KOPT-K1 (cell line): ENCODE measurements around the gene GINS2.

Experiments
- H3K27ac ChIP-seq: fragments of 200-600 bp; sonication (generic); 2 replicates; pipeline ENCODE4 v1.5.1; 2016; ENCODE audit warnings: antibody characterized with exemption, mild to moderate bottlenecking, low read depth, low read length; ENCODE audit not compliant: poor library complexity, severe bottlenecking
- H3K36me3 ChIP-seq: fragments of 200-600 bp; sonication (generic); 2 replicates; pipeline ENCODE4 v1.5.1; 2017; ENCODE audit warnings: antibody characterized with exemption, mild to moderate bottlenecking, low read length, moderate library complexity; ENCODE audit not compliant: insufficient read depth
- H3K9me3 ChIP-seq: fragments of 200-600 bp; sonication (generic); 2 replicates; pipeline ENCODE4 v1.5.1; 2017; ENCODE audit warnings: antibody characterized with exemption, low read length, mild to moderate bottlenecking; ENCODE audit not compliant: insufficient read depth, poor library complexity, severe bottlenecking

GINS2 gene

DNA sequence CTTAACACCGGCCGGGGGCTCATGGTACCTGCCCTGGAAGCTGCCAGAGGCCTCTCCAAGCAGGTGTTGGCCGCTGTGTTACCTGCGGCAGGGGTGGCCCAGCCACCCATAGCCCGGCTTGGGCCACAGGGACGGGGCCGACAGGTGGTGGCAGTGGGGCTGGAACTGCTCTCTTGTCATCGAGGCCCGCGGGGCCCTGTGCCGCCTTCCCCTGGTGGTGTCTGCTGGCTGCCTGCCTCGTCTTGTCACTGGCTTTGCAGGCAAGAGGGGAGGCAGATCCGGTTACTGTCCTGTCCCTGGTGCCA lies 48.5 kb downstream of the GINS2 start:
- peaks cover 90% of the 10 kb centered on the region for H3K36me3 ChIP-seq
- no peak overlapping the region for H3K27ac ChIP-seq
- H3K9me3 ChIP-seq = no peaks in the 10 kb centered on the region

DNA sequence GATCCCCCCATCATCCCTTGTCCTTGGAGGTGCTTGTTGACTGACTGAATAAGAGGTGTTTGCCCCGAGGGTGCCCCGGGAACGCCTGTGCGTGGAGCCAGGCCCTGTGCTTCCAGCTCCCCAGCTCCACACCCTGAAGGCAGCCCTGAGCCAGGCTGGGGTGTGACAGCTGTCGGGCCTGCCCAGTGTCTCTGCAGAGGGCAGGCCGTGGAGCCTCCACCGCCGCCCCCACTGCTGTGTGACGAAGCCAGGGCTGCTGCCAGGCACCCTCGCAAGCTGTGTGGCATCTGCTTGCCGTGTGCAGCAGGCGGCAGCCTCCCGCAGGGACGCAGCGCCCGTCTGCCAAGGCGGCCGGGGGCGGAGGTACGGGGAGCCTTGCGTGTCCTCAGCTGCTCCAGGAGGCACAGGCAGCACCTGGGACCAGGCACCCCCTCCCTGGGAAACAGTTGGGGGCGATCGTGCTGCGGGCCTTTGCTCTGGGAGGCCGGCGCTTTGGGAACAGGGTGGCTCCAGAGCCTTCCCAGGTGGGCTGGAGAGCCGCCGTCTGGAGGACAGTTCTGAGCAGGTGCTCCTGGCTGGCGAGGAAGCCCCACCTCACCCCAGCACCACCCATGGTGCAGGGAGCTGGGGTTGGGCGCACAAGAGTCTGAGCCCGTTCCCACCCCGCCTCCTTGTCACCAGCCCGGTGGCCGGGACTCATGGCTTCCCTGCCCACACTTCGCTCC lies 49.1 kb downstream of the GINS2 start:
- H3K36me3 ChIP-seq = peaks cover 94% of the 10 kb centered on the region
- no peaks in the 10 kb centered on the region for H3K9me3 ChIP-seq
- H3K27ac ChIP-seq = no peak overlapping the region

DNA sequence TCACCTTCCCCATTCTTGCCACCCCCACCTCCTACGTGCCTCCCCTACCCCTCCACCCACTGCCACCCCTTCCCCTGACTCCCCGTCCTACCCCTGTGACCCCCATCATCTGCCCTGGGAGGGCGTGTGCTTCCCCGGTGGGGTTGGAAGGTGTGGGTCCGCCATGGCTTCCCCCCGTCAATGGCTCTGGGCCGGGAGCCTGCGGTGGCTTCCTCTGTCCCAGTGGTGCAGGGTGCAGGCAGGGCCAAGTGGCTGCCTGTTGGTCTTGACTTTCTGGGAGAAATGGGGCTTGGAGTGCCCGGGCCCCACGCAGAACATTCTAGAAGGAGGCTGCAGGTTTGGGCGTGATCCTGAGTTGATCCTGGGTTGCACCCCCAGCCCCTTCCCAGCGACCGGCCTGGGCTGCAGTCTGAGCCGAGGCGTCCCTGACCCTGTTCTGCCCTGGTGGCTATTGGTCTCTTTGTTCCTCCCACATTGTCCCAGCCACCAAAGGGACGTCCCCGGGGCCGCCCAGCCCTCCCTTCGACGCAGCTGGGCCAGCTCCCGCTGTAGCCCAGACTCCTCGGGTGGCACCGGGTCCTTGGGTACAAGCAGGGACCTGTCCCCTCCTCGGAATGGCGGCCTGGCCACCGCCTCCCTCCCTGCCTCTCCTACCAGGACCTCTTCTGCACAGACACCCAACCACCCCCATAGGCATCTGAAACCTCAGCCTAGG lies 49.9 kb downstream of the GINS2 start:
- no peaks in the 10 kb centered on the region for H3K9me3 ChIP-seq
- H3K27ac ChIP-seq = no peak overlapping the region
- peaks cover 94% of the 10 kb centered on the region for H3K36me3 ChIP-seq

DNA sequence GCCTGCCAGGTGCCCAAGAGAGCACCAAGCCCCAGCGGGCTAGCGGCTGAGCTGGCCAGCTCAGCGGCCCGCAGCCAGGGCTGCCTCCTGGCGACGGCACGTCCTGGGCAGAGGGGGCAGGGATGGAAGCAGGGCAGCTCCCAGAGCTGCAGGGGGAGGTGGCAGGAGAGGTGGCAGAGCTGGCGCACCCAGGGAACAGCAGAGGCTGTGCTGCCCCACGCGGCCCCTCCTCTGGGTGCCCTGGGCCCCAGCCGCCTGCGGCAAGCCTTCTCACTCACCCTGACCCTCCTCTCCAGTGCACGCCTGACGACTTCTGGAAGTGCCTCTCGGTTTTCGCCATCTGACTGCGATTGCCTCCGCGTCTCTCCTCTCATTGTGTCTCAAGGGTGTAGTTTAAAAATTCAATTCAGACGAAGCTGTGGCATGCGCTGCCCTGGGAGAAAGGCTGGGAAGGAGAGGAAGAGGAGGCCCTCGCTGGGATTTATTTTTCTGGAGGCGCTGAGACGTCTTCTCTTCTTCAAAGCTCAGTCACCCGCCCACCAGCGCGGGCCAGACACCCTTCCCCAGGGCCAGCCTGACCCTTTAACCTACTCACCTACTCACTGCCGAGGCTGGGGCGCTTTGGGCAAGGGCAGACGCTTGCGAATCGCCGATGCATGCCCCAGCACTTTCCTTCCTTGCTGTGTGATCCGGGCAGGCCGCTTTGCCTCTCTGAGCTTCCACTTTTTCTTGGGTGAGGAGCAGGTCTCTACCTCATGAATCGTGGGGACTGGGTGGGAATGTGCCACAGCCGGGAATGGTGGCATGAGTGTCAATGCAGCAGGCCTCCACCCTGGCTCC lies 50.7 kb downstream of the GINS2 start:
- Histone ChIP-seq H3K36me3 (peaks cover 92% of the 10 kb centered on the region), H3K27ac (no peak overlapping the region)

DNA sequence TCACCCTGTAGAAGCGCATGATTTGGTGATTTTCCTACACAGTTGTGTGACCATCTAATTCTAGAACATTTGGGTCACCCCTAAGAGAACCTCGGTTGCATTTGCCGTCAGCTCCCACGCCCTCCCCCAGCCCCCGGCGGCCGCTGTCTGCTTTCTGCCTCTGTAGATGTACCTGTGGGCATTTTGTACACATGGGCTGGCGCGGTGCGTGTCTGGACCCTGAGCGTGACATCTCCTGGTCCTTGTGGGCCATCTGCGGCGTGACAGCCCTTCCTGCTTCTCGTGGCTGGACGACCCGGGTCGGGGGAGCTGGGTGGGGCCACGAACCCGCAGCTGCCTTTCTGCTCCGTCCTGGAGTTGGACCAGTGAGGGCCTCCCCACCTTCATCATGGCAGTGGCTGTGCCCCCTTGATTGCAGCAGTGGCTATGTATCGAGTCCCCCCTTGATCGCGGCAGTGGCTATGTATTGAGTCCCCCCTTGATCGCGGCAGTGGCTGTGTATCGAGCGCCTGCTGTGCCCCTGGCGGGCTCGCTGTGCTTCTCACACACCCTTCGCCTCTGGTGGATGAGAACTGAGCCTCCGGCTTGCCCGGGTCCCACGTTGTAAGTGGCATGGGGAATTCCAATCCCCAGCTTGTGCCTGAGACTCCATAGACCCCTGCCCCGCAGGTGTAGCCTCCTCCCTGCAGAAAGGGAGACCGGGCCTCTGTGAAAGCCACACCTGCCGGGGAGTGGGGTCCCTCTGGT lies 51.5 kb downstream of the GINS2 start:
- no peaks in the 10 kb centered on the region for H3K9me3 ChIP-seq
- H3K27ac ChIP-seq = no peak overlapping the region
- peaks cover 84% of the 10 kb centered on the region for H3K36me3 ChIP-seq

More for the DNA sequence above, 50.7 kb downstream of the GINS2 start:
- H3K9me3 ChIP-seq = no peaks in the 10 kb centered on the region

DNA sequence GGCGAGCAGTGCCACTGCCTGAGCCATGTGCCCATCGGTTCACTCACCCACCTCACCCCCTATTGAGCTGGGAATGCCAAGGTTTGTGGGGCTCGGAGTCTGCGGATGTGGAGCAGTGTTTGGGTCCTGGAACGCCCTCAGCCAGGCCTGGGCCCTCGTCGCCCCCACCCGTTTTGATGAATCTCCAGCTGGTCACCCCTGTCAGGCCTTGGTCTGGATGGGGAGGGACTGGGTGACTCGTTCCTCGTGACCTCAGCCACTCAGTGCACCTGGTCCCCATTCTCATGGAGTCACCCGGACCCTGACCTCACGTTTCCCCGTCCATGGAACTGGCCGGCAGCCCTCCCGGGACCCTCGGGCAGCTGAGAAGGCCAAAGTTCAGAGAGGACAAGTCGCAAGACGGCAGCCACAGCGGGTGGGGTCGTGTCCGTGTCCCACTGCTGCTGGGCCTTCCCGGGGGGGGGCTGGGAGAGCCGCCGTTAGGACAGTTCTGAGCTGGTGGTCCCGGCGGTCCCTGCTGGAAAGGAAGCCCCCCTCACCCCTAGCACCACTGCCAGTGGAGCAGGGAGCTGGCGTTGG lies 52.4 kb downstream of the GINS2 start:
- H3K36me3 ChIP-seq = peaks cover 76% of the 10 kb centered on the region

DNA sequence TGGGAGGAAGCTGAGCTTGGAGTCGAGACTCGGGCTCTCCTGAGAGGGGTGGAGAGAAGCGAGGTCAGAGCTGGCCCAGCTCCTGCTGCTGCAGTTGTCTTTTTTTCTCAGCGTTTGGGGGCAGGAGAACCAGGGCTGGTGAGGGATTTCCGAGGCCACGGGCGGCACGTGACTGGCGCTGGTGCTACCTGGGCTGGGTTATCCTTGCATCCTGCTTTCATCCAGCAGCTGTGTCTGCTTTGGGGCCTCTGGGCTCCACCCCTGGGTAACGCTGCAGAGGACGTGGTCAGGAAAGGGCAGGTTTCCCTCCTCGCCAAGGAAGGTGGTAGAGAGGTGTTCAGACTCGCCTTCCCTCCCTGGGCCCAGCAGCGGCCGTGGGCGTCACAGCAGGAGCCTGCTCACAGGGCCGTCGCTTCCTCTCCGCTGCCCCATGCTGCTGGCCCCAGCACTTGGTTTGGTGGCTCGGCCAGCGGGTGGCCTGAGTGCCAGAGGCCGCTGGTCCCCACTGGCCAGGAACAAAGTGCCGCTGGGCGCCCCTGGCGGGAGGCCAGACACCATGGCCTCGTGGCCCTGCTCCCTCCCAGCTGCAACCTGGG lies 53.1 kb downstream of the GINS2 start:
- Histone ChIP-seq H3K27ac (no peak overlapping the region), H3K9me3 (no peaks in the 10 kb centered on the region), H3K36me3 (peaks cover 70% of the 10 kb centered on the region)

More for the DNA sequence above, 52.4 kb downstream of the GINS2 start:
- no peak overlapping the region for H3K27ac ChIP-seq
- H3K9me3 ChIP-seq = no peaks in the 10 kb centered on the region

DNA sequence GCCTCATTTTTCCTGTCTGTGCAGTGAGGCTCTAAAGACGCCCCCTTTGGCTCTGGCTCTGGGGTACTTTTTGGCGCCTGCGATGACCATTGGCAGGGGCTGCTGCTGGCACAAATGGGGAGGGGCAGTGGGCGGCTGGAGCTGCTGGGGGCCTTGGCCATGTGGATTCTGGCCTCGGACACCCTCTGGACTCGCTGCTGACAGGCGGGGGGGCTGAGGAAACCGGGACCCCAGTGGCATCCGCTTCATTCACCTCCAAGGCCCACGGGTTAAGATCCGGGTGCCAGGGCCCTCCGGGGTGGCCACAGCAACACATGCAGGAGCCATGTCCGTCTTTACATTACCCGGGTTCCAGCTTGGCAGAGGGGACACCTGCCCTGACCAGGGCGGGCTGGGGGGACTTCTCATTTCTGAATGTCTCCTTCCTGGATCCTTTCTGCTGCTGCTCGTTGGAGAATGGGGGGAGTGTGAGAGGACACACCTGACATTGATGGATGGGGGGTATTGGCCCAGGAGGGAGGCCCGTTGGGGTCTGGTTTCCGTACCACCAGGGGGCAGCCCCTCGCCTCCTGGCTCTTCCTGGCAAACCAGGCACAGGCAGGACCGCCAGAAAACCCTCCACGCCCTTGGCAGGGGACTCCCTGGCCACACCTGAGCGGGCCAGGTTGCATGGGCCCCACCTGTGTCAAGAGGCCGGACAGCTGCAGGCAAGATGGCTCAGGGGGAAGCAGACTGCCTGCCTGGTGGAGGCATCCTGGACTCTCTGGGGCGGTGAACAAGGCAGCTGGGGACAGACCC lies 53.8 kb downstream of the GINS2 start:
- H3K36me3 ChIP-seq = peaks cover 70% of the 10 kb centered on the region
- H3K9me3 ChIP-seq = peaks cover 2% of the 10 kb centered on the region
- H3K27ac ChIP-seq = no peak overlapping the region

DNA sequence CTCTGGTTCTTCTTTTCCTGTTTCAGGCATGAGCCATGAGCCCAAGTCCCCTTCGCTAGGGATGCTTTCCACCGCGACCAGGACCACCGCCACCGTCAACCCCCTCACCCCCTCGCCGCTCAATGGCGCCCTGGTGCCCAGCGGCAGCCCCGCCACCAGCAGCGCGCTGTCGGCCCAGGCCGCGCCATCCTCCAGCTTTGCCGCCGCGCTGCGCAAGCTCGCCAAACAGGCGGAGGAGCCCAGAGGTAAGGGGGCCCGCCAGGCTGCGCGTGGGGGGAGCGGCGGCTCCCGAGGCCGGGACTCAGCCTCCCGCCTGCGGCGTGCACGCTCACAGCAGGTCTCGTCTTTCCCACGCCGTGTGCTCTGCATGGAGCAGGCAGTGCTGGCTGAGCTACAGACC lies 54.9 kb downstream of the GINS2 start:
- H3K36me3 ChIP-seq = peaks cover 70% of the 10 kb centered on the region
- H3K27ac ChIP-seq = no peak overlapping the region
- H3K9me3 ChIP-seq = peaks cover 12% of the 10 kb centered on the region

DNA sequence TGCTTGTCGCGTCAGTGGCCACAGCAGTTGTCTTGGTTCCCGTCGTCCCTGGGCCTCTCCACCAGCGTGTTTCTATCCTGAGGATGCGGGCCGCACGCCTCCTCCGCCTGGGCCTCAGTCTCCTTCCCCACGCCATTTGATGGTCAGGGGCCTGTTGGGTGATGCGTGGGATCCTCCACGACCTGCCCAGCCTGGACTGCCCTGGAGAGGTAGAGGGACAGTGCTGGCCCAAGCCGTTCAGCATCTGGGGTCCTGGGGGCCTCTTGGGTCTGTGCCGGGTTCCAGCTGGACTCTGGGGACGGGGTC lies 55.4 kb downstream of the GINS2 start:
- Histone ChIP-seq H3K36me3 (peaks cover 72% of the 10 kb centered on the region), H3K9me3 (peaks cover 17% of the 10 kb centered on the region), H3K27ac (no peak overlapping the region)

DNA sequence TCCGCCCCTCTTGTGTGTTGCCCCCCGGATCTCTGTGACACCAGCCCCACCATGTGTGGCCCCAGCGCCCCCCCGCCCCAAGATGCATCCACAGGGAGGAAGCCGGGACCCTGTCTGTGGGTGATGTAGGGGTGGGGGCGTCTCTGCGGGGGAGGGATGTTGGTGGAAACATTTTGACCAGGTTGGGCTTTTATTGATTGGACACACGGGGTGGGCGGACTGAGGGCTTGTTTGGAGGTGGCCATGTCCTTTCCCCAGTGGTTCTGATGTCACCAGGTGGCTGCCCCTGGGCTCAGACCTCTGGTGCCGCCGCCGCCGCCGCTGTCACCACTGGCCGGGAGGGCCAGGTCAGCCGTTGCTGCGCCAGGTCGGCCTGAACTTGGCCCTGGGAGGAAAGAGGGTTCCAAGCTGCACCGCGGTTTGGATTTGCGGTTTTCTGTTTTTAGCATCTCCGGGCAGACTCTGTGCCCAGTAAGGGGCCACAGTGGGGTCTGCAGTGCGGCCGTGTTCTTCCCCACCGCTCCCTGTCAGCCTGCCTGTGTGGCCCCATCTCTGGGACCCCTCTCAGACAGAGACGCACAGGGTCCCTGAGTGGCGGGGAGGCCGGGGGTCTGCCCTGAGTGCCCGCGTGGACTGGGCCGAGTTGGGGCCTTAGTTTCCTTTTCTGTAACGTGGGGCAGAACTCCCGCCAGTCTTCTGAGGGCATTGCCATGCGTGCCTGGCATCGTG lies 55.9 kb downstream of the GINS2 start:
- Histone ChIP-seq H3K9me3 (peaks cover 22% of the 10 kb centered on the region), H3K36me3 (peaks cover 74% of the 10 kb centered on the region), H3K27ac (no peak overlapping the region)

DNA sequence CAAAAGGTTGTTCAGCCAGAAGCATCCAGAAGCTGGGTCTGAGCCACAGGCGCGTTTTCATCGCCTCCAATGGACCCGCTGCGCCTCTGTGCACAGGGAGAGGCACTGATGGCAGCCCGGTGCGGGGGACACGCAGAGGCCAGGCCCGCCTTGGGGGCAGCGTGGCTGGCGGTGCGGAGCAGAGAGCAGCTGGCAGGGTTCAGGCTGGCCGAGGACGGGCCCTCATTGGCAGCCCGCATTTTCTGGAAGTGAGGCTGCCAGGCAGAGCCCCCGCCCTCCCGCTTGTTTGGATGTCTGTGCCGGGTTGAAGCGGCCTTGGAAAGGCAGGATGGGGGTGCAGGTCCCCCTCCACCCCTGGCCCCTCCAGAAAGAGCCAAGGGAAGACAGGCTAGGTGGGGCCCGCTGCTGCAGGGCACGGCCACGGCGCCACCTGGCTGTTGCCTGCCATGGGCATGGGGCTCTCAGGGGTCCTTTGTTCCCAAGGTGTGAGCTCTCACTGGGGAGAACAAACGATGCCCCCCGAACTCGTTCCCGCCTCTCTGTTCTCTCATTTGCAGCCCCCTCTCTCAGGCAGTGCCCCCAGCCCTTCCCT lies 56.9 kb downstream of the GINS2 start:
- Histone ChIP-seq H3K9me3 (peaks cover 27% of the 10 kb centered on the region), H3K27ac (no peak overlapping the region), H3K36me3 (peaks cover 72% of the 10 kb centered on the region)

DNA sequence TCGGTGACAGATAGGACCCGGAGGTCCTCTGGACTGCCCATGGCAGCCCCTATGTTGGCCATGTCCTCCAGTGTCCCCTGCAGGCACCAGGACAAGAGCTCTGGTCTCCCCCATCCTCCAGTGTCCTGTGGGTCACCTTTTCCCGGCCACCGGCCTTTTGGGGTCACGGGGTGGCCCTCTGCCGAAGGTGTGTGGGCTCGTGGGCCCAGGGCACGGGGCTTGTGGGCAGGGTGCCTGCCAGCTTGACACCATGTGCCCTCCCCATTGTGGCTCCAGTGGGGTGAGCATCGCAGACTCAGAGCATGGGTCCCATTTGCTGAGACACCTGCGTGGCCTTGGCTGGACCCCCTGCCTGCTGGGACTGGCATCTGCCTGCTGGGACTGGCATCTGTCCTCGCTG lies 57.5 kb downstream of the GINS2 start:
- peaks cover 27% of the 10 kb centered on the region for H3K9me3 ChIP-seq
- no peak overlapping the region for H3K27ac ChIP-seq
- peaks cover 71% of the 10 kb centered on the region for H3K36me3 ChIP-seq
